HG03064 (cell line): Measurements from ENCODE around the gene EPS8L3.
"Not testable (repeated sequence)": the region's sequence is repeated elsewhere in the genome, so short reads cannot be mapped to it uniquely, and the experiment has no call there.

Experiments used
- ATAC-seq: cut with Tn5 transposase; IDR thresholded peaks from one replicate; pipeline ENCODE4 v1.9.1; 2021; ENCODE audit warnings: low read depth; ENCODE audit not compliant: unreplicated experiment

Gene EPS8L3, protein sequence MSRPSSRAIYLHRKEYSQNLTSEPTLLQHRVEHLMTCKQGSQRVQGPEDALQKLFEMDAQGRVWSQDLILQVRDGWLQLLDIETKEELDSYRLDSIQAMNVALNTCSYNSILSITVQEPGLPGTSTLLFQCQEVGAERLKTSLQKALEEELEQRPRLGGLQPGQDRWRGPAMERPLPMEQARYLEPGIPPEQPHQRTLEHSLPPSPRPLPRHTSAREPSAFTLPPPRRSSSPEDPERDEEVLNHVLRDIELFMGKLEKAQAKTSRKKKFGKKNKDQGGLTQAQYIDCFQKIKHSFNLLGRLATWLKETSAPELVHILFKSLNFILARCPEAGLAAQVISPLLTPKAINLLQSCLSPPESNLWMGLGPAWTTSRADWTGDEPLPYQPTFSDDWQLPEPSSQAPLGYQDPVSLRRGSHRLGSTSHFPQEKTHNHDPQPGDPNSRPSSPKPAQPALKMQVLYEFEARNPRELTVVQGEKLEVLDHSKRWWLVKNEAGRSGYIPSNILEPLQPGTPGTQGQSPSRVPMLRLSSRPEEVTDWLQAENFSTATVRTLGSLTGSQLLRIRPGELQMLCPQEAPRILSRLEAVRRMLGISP

DNA sequence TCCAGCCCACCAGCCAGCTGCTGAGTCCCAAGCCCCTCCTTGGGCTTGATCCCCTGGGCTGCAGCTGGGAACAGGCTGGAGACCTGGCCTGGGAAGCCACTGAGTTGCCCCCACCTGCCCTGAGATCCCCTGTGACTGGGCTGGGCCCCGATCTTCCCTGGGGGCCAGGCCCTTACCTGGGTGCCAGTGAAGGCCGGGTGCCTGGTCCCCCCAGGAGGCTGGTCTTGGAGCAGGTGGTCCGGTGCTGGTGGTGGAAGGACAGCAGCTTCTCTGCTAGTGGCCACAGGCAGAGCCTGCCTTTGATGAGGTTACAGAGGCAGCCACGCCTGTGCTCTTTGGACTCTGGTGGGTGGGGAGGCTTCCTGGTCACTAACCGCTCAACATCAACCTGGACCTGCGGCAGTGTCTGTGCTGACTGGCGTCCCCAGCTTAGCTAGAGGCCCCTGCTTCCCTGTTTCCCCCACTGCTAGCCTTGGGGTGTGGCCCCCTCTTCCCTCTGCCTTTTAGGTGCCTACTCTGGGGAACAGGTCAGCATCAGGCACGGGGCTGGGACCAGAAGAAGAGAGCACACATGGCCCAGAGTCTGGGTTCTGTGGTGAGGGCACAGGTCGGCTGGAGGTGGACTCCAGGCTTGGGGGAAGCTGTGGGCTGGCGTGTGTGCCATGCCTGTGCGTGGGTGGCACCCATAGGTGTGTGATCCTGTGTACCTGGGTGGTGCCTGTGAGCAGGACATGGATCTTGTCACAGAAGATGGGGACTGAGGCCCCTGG is at the start of gene EPS8L3:
TSS of gene EPS8L3 (minus strand) at position 278 of the 770 bp plus-strand sequence. CDS start 2,174 bp downstream, outside the sequence.
- no peak for ATAC-seq

- ATAC-seq = no peak
Measured at GRCh38 chr1:109812691-109813393, 49.1 kb upstream of the EPS8L3 start.

GRCh38 chr1:109808703-109809102 is 45.0 kb upstream of the EPS8L3 start:
- no peak for ATAC-seq

- no peak for ATAC-seq
Measured at GRCh38 chr1:109807822-109808680, 44.3 kb upstream of the EPS8L3 start.

DNA sequence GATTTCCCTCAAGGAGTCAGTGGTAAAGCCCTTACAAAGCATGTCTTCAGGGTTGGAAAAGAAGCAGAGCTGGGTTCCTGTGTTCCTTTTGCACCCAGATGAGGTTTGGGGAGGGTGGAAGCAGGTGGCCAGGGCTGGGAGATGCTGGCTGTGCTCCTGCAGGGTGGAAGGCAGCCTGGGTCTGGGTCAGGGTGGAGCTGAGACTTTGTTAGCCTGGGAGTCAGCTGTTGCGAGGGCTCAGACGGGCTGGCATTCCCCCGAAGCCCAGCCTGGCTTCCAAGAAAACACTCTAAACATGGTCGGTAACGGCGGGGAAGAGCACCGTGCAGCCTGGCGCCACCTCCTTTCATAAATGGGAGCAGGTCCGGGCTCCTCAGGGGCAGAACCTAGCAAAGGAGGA is 43.7 kb upstream of the EPS8L3 start:
- ATAC-seq = no peak

GRCh38 chr1:109806733-109807400 is 43.1 kb upstream of the EPS8L3 start:
- ATAC-seq = no peak

DNA sequence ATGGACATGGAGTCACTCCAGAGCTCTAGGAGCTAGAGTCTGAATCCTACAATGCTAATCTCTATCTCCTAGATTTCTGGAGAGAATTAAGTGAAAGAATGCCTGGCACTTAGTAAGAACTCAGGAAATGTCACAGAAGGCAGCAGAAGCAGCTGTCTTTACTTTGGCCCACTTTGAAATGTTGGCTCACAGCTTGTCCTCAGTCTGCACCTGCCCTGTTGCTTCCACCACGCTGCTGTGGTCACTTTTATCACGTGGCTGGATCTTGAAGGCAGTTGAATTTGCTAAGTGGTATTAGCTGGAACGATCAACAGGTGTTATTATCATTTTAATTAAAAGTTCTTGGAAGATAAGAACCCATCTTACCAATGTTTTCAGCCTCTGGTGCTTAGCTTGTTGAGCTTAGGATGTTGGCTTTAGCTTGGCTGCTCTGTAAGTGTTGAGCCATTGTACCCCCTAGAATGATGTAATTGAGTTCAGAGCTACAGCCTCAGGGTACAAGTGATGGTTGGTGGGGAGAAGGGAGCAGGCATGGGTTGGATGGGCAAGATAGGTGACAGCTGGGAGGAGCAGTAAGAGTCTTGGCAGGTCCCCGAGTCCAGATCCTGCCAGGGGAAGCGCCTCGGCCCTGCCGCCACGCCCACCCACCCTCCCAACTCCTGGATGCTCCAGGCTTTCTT is 41.9 kb upstream of the EPS8L3 start:
- ATAC-seq = no peak

DNA sequence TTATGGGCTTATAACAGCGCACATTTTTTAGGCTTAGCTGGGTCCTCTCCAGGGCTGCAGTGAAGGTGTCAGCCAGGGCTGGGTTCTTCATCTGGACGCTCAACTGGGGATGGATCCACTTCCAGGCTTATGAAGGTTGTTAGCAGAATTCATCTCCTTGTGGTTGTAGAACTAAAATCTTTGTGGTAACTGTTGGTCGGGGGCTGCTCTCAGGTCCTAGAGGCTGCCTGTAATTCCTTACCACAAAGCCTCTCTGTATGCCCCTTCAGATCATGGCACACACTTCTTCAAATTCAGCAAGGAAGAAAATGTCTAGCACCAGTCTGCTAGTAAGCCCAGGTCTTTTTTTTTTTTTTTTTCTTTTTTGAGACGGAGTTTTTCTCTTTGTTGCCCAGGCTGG is 40.9 kb upstream of the EPS8L3 start:
- ATAC-seq = no peak

DNA sequence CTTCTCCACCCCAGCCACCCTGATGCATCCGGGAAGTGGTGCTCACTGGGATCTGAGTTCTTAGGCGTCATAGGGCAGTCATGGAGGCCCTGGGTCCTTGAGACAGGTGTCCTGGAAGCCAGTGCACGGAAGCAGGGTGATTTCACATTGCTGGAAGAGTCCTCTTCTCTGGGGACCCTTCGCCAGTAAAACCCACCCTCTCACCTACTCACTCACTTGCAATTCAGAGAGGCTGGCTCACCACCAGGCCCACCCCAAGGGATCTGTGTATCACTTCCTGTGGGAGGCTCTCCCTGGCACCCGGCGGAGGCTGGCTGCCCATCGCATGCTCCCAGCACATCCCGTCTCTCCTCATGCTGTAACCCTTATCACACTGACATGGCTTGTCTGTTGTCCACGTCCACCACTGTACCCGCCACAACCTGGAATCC is 40.2 kb upstream of the EPS8L3 start:
- ATAC-seq = no peak

DNA sequence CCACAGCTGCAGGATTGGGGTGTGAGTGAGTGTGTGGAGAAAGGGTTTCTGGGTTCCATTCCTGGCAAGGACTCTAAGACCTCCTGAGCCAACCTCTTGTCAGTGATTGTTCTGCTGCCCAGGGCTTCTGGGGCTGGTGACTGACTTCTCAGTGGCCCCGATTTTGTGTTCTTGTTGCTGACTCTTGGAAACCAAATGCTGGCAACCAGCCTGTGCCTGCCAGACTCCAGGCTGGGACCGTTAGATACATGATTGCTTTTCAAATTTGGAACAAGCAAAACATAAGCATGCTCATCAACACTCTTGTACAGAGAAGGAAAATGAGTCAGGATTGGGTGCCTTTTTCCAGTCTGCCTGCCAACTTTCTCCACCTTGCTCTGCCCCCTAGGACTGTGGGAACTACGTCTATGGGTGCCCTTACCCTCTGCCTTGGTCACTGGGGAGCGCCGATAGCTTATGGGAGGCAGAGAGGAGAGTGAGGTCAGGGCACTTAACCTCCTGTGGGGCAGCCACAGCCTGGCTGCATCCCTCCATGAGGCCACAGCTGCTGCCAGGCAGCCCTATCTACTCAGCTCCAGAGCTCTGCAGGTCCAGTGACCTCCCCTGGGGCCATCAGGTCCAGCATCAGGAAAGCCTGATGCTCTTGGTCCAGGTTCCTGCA is 39.3 kb upstream of the EPS8L3 start:
- ATAC-seq = no peak

GRCh38 chr1:109802136-109802900 is 38.6 kb upstream of the EPS8L3 start:
- ATAC-seq = no peak

DNA sequence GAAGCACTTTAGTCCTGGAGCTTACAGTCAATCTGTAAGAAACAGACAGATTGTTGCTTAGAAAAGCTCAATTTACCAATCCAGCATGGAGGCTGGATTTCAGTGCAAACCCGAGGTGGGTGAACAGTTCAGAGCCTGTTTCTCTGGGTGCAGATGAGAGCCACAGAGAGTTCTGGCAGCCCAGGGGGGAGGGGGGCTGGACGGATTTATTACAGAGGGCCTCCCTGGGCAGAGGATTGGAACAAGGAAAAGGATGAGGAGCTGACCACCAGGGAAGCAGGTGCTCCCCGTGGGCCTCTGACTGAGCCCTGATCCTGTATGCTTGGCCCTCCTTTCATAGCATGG is 38.0 kb upstream of the EPS8L3 start:
- ATAC-seq = no peak

DNA sequence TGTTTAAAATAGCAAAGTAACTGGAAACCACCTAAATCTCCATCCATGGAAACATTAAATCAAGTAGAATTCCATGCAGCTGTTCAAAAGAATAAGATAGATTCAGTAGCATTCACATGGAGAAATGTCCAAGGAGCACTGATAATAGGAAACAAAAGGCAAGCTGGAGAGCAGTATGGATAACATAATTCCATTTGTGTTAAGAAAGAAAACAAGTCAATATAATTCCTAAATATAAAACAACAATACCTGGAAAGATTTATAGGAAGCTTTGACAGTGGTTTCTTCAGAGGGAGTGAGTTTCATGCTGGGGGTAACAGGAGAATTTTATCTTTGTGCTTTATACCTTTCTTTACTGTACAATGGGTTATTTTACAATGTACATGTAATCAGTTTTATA is 36.6 kb upstream of the EPS8L3 start:
- ATAC-seq = no peak

- no peak for ATAC-seq
Measured at GRCh38 chr1:109799445-109799844, 35.7 kb upstream of the EPS8L3 start.

DNA sequence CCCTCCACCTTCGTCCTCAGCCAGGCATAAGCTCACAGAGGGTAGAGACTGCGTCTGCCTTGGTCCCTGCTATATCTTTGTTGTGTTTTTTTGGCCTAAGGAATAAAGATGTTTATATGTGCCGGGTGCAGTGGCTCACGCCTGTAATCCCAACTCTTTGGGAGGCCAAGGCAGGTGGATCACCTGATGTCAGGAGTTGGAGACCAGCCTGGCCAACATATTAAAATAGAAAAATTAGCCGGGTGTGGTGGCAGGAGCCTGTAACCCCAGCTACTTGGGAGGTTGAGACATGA is 33.5 kb upstream of the EPS8L3 start:
- not testable (repeated sequence) for ATAC-seq

- ATAC-seq = no peak
Measured at GRCh38 chr1:109796484-109797302, 33.0 kb upstream of the EPS8L3 start.
